HG02759 (cell line): Measurements from ENCODE around the gene VTCN1.
A peak's percentile ranks its signal among the peaks of the same experiment; 100 is the strongest.
"Not testable (repeated sequence)": the region's sequence is repeated elsewhere in the genome, so short reads cannot be mapped to it uniquely, and the experiment has no call there.

Experiments used
- ATAC-seq: cut with Tn5 transposase; IDR thresholded peaks from one replicate; pipeline ENCODE4 v1.9.1; 2021; ENCODE audit warnings: mild to moderate bottlenecking, moderate library complexity; ENCODE audit not compliant: unreplicated experiment

VTCN1 gene

GRCh38 chr1:117101858-117102257 lies 108.9 kb downstream of the VTCN1 start:
- ATAC-seq: not testable (repeated sequence)

DNA sequence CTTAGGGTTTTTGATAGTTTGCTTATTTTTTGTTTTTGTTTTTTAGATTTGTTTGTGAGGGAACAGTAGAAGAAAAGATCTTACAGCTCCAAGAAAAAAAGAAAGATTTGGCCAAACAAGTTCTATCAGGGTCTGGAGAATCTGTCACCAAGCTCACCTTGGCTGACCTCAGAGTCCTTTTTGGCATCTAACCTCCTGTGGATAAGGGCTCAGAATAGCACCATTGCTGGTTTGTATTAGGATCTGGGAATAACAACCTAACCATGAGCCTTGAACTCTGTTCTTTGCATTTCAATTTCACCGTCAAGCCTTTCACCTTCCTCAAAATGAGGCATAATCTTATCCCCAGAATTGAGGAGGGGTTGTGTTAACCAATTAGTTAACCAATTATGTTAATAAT lies 109.4 kb downstream of the VTCN1 start:
- ATAC-seq: no peak

- no peak for ATAC-seq
Observed at GRCh38 chr1:117098287-117098890, 112.3 kb downstream of the VTCN1 start.

DNA sequence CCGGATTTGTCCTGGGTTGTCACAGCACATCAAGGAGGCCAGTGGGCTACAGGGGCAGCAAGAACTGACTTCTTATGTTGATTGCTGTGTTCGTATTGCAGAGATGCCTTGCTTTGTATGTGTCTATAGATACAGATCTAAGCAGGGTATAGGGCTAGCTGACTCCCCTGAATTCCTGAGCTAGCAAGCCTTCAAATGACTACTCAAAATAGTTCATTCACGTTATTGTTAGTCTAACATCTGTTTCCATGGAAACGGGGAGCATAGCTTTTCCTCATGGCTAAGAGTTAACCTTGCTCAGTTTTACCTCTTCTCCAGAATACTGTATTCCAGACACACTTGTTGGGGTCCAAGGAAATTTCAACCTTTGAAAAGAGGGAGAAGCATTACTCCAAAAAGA lies 113.3 kb downstream of the VTCN1 start:
- ATAC-seq: no peak

DNA sequence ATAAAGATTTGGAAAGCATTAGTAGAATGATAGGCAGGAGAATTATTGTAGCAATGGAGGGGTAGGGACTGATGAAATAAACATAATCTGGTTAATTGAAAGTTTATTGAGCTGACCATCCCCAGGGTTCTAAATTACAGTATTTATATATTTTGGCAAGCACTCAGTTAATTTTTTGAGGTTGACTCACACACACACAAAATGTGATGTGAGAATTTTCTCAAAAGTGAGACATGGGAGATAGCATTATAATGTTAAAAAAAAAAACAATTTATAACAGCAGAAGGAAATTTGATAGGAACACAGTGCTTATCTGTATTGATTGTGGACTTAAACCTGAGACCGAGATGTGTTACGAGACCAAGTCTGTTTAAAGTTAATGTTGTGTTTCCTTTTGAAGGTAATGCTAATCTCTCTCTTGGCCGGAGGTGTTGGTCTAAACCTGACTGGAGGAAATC lies 113.7 kb downstream of the VTCN1 start:
- no peak for ATAC-seq

DNA sequence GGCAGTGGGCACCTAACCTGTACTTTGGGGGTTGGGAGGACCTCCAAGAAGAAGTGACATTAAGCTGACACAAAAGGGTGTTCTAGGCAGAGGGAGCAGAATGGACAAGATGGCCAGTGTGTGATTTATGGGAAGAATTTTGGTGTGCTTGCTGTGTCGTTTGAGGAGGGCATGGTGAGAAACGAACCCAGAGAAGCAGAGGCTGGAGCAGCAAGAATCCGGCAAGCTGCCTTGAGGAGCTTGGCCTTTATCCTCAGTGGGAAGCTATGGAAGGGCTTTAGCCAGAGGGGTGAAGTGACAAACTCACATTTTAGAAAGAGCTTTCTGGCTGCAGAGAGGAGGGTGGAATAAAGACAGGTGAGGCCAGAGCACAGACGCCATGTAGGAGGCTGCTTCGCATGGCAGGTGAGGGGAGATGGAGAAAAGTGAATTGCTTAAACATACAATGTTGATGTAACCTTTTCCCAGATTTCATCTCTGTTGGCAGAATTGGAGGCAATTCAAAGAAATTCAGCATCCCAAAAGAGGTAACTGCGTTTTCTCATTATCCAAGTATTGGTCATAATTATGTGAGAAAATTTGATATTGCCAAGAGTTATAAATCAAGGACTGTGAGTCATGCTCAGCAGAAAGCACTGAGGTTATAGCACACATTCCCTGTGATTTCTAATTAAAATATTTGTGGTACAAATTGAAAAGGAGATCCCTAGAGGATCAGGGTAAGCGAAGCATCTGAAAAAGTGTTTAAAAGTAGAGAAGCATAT lies 115.7 kb downstream of the VTCN1 start:
- ATAC-seq: no peak

GRCh38 chr1:117093870-117094621 lies 116.7 kb downstream of the VTCN1 start:
- ATAC-seq: peak; percentile 77
